Neural cell (in vitro differentiated cells): ENCODE results near the gene HELT. TPM values are rescaled to one million over a fixed set of nuclear protein-coding genes. Genes with fewer than 3 reads are reported as not detected.

Experiments used
- H2AFZ ChIP-seq: fragments of 200-600, 300-800 bp; sonication (generic), shearing (Covaris generic); 2 replicates; pipeline ENCODE4 v1.6.0; 2014; ENCODE audit warnings: low read depth, mild to moderate bottlenecking, antibody characterized with exemption, low read length, moderate library complexity
- H3F3A ChIP-seq: fragments of 200-600 bp; shearing (Covaris generic); 2 replicates; pipeline ENCODE4 v1.6.1; 2016; ENCODE audit warnings: mild to moderate bottlenecking, moderate library complexity, mixed read lengths, antibody characterized with exemption, low read length; ENCODE audit not compliant: insufficient read depth, poor library complexity, severe bottlenecking
- H3K27ac ChIP-seq: fragments of 200-600, 300-800 bp; sonication (generic), shearing (Covaris generic); 2 replicates; pipeline ENCODE4 v1.5.1; 2014; ENCODE audit warnings: mild to moderate bottlenecking, low read length, moderate library complexity
- H3K27me3 ChIP-seq: fragments of 300-800, 200-600 bp; sonication (generic), shearing (Covaris generic); 2 replicates; pipeline ENCODE4 v1.6.0; 2014; ENCODE audit warnings: mild to moderate bottlenecking, low read depth, low read length, moderate library complexity; ENCODE audit not compliant: insufficient read depth
- H3K36me3 ChIP-seq: fragments of 300-800, 200-600 bp; sonication (generic), shearing (Covaris generic); 2 replicates; pipeline ENCODE4 v1.5.1; 2014; ENCODE audit warnings: mild to moderate bottlenecking, antibody characterized with exemption, low read length, moderate library complexity; ENCODE audit not compliant: insufficient read depth
- H3K4me2 ChIP-seq: fragments of 300-800, 200-600 bp; sonication (generic), shearing (Covaris generic); 2 replicates; pipeline ENCODE4 v1.6.0; 2014; ENCODE audit warnings: mild to moderate bottlenecking, low read length
- H3K4me3 ChIP-seq: fragments of 300-800, 200-600 bp; sonication (generic), shearing (Covaris generic); 2 replicates; pipeline ENCODE4 v1.5.1; 2014; ENCODE audit warnings: mild to moderate bottlenecking, low read length, moderate library complexity
- H3K79me2 ChIP-seq: fragments of 200-600 bp; shearing (Covaris generic); replicated peaks from 2 replicates; pipeline ENCODE4 v1.6.0; 2014; ENCODE audit warnings: mild to moderate bottlenecking, low read length, moderate library complexity; ENCODE audit not compliant: insufficient read depth
- H3K9ac ChIP-seq: fragments of 300-800, 200-600 bp; sonication (generic), shearing (Covaris generic); 2 replicates; pipeline ENCODE4 v1.6.1; 2016; ENCODE audit warnings: mild to moderate bottlenecking, low read length, mixed read lengths
- H3K9me2 ChIP-seq: fragments of 200-600 bp; shearing (Covaris generic); 2 replicates; pipeline ENCODE4 v1.6.1; 2016; ENCODE audit warnings: mild to moderate bottlenecking, low read length, mixed read lengths; ENCODE audit not compliant: insufficient read depth
- H3K9me3 ChIP-seq: fragments of 200-600, 300-800 bp; sonication (generic), shearing (Covaris generic); 2 replicates; pipeline ENCODE4 v1.6.1; 2016; ENCODE audit warnings: mild to moderate bottlenecking, mixed run types, low read length, moderate library complexity, mixed read lengths
- H4K20me1 ChIP-seq: fragments of 200-600 bp; shearing (Covaris generic); 2 replicates; pipeline ENCODE4 v1.6.1; 2016; ENCODE audit warnings: mild to moderate bottlenecking, mixed run types; ENCODE audit not compliant: insufficient read depth
- CTCF ChIP-seq: fragments of 450-650 bp; IDR thresholded peaks from 2 replicates; pipeline ENCODE4 v1.5.1; 2014; ENCODE audit warnings: antibody characterized with exemption, mild to moderate bottlenecking, moderate library complexity; ENCODE audit not compliant: poor library complexity, severe bottlenecking
- EP300 ChIP-seq: fragments of 450-650 bp; conservative IDR thresholded peaks from 2 replicates; pipeline ENCODE4 v1.6.1; 2014; ENCODE audit warnings: antibody characterized with exemption, mild to moderate bottlenecking, moderate library complexity; ENCODE audit not compliant: poor library complexity, severe bottlenecking
- EZH2 ChIP-seq: fragments of 200-600, 300-800 bp; shearing (Covaris generic), sonication (generic); IDR thresholded peaks from 2 replicates; pipeline ENCODE4 v1.6.1; 2014; ENCODE audit warnings: antibody characterized with exemption, low read length, borderline replicate concordance, mild to moderate bottlenecking; ENCODE audit not compliant: insufficient read depth, poor library complexity, severe bottlenecking
- MXI1 ChIP-seq: fragments of 450-650 bp; conservative IDR thresholded peaks from 2 replicates; pipeline ENCODE4 v1.6.1; 2014; ENCODE audit warnings: antibody characterized with exemption, mild to moderate bottlenecking; ENCODE audit not compliant: poor library complexity, severe bottlenecking
- POLR2AphosphoS5 ChIP-seq: IDR thresholded peaks from 2 replicates; pipeline ENCODE4 v1.6.1; 2012
- RAD21 ChIP-seq: fragments of 450-650 bp; conservative IDR thresholded peaks from 2 replicates; pipeline ENCODE4 v1.6.1; 2014; ENCODE audit warnings: antibody characterized with exemption, mild to moderate bottlenecking, moderate library complexity
- REST ChIP-seq: IDR thresholded peaks from 2 replicates; pipeline ENCODE4 v1.6.1; 2012; ENCODE audit warnings: borderline replicate concordance
- SMC3 ChIP-seq: fragments of 450-650 bp; conservative IDR thresholded peaks from 2 replicates; pipeline ENCODE4 v1.6.1; 2014; ENCODE audit warnings: antibody characterized with exemption, mild to moderate bottlenecking, moderate library complexity; ENCODE audit not compliant: poor library complexity
- TAF1 ChIP-seq: IDR thresholded peaks from 2 replicates; pipeline ENCODE4 v1.6.1; 2012; ENCODE audit warnings: low read depth
- polyA plus RNA-seq: library from polyadenylated mRNA; depleted of rRNA; stranded (reverse); fragments of >200 nt; gene quantifications from 2 replicates; pipeline ENCODE4 v1.2.3, GENCODE V29; 2014

Gene HELT
- polyA plus RNA-seq, 1 donor from 2014 or later = not detected

GRCh38 chr4:185035284-185035683 lies 17.0 kb downstream of the HELT start:
- H3F3A ChIP-seq = no peaks in the 10 kb centered on the region
- H3K9me2 ChIP-seq = no peaks in the 10 kb centered on the region
- no peak for TF ChIP-seq RAD21
- TF ChIP-seq SMC3 = no peak
- TF ChIP-seq EZH2 = no peak
- TF ChIP-seq POLR2AphosphoS5 = no peak
- peaks cover 7% of the 10 kb centered on the region for H3K27me3 ChIP-seq
- no peaks in the 10 kb centered on the region for H4K20me1 ChIP-seq
- H3K27ac ChIP-seq = no peak overlapping the region
- H3K9ac ChIP-seq = no peak overlapping the region
- H3K9me3 ChIP-seq = no peaks in the 10 kb centered on the region
- H3K4me3 ChIP-seq = no peak overlapping the region
- H3K79me2 ChIP-seq = no peaks in the 10 kb centered on the region
- no peak overlapping the region for H3K4me2 ChIP-seq
- no peak overlapping the region for H2AFZ ChIP-seq
- no peaks in the 10 kb centered on the region for H3K36me3 ChIP-seq

- Histone ChIP-seq H3K9ac (no peak overlapping the region), H3K4me2 (no peak overlapping the region), H3K4me3 (no peak overlapping the region), H3K36me3 (no peaks in the 10 kb centered on the region), H4K20me1 (no peaks in the 10 kb centered on the region), H3K9me3 (no peaks in the 10 kb centered on the region), H3K27me3 (peaks cover 7% of the 10 kb centered on the region), H3K79me2 (no peaks in the 10 kb centered on the region), H3F3A (no peaks in the 10 kb centered on the region), H3K9me2 (no peaks in the 10 kb centered on the region), H2AFZ (no peak overlapping the region), H3K27ac (no peak overlapping the region)
- no peak for TF ChIP-seq RAD21
Measured at GRCh38 chr4:185036019-185036418, 17.7 kb downstream of the HELT start.

- no peak overlapping the region for H3K4me3 ChIP-seq
- no peaks in the 10 kb centered on the region for H4K20me1 ChIP-seq
- H3K9me3 ChIP-seq = no peaks in the 10 kb centered on the region
- no peak overlapping the region for H3K4me2 ChIP-seq
- no peak overlapping the region for H2AFZ ChIP-seq
- no peaks in the 10 kb centered on the region for H3K9me2 ChIP-seq
- H3K27ac ChIP-seq = no peak overlapping the region
- peaks cover 7% of the 10 kb centered on the region for H3K27me3 ChIP-seq
- TF ChIP-seq CTCF (no peak), POLR2AphosphoS5 (no peak), REST (no peak), TAF1 (no peak), EZH2 (no peak), MXI1 (no peak), SMC3 (no peak), EP300 (no peak), RAD21 (no peak)
- H3F3A ChIP-seq = no peaks in the 10 kb centered on the region
- no peaks in the 10 kb centered on the region for H3K79me2 ChIP-seq
- no peaks in the 10 kb centered on the region for H3K36me3 ChIP-seq
- no peak overlapping the region for H3K9ac ChIP-seq
Measured at GRCh38 chr4:185036842-185037241, 18.6 kb downstream of the HELT start.
